Cardiac fibroblast (primary cell): ENCODE results near the gene TAPBPL.

Experiments
- DNase-seq, 2 donors: peaks; one replicate each; pipeline versions ENCODE4 v3.0.0 to v3.0.0-alpha.2; 2010; ENCODE audit warnings: low read depth in 2 of 2
- H3K4me3 ChIP-seq, 2 donors: replicated peaks in 1 of 2; 1 replicate in 1 of 2; 2 replicates in 1 of 2; pipeline ENCODE4 v1.5.1; 2011; ENCODE audit warnings: low read depth in 2 of 2, low read length in 2 of 2, mild to moderate bottlenecking in 2 of 2, moderate library complexity in 1 of 2
- TF ChIP-seq, protein P1 (sequence below): IDR thresholded peaks from one replicate; pipeline ENCODE4 v1.5.1; 2011; ENCODE audit warnings: low read depth, mild to moderate bottlenecking, low read length, inconsistent platforms

Gene TAPBPL

DNA sequence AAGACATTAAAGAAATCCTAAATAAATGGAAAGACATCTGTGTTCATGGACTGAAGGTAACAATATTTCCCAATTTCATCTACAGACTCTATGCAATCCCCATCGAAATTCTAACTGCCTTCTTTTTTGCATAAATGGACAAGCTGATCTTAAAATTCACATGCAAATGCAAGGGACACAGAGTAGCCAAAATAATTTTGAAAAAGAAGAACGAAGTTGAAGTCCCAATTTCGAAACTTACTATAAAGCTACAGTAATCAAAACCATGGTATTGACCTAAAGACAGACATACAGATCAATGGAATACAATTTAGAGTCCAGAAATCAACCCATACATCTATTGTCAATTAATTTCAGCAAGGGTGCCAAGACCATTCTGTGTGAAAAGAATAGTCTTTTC lies 23.5 kb upstream of the TAPBPL start:
- H3K4me3 ChIP-seq, result no peak overlapping the region
- TF ChIP-seq, protein P1, sequence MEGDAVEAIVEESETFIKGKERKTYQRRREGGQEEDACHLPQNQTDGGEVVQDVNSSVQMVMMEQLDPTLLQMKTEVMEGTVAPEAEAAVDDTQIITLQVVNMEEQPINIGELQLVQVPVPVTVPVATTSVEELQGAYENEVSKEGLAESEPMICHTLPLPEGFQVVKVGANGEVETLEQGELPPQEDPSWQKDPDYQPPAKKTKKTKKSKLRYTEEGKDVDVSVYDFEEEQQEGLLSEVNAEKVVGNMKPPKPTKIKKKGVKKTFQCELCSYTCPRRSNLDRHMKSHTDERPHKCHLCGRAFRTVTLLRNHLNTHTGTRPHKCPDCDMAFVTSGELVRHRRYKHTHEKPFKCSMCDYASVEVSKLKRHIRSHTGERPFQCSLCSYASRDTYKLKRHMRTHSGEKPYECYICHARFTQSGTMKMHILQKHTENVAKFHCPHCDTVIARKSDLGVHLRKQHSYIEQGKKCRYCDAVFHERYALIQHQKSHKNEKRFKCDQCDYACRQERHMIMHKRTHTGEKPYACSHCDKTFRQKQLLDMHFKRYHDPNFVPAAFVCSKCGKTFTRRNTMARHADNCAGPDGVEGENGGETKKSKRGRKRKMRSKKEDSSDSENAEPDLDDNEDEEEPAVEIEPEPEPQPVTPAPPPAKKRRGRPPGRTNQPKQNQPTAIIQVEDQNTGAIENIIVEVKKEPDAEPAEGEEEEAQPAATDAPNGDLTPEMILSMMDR, result no peak

DNA sequence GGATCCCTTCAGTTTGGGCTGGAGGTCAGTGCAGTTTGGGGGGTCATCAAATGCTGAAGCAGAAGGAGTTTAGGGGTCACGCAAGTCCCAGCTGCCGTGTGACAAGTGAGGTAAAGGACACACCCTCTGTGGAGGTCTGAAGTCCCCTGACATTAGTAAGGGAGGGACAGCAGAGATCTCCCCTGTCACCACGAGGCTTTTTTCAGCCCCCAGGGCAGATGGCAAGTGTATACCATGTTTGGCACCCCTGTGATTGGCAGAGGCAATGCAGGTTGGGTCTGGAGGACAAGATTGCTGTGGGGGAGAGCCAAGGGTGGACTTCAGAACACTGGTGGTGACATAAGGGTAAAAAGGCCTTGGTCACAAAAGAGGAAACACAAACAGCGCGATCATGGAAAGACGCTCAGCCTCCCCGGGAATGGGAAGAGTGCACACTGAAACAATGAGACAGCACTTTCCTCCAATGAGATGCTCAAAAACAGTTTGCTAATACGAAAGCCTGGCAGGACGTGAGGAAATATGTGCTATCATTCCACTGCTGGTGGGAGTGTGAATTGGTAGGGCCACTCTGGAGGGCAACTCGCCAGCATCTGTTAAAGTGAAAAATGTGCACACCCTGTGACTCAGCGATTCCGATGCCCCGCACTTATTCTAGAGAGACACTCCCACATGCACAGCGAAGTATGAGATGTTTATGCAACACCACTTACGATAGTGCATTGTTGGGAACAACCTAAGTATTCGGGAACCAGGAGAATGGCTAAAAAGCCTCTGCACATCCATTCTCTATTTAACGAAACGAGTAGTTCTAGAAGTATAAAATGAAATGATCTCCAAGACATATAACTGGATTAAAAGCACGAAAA lies 21.5 kb upstream of the TAPBPL start:
- peak overlapping the region; percentile 20 to 25 for H3K4me3 ChIP-seq
- DNase-seq, result peak; percentile 99
- TF ChIP-seq, protein P1, result no peak

More for the DNA sequence above, 23.5 kb upstream of the TAPBPL start:
- DNase-seq, result no peak

DNA sequence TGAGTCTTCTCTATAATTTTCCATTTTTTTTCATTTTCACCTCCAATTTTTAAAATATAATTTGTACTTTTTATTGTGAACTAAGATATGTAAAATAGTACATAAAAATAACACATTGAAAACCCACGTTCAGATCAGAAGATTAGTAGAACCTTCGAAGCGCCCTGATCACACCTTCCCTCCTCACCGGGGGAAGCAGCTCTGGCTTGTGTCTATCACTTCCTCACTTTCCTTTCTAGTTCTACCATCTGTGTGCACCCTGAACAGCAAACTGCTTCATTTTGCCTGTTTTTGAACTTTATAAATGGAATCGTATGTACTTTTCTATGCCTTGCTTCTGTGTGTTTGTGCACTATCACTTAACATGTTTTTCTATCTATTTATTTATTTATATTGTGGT lies 18.9 kb upstream of the TAPBPL start:
- no peak for DNase-seq
- TF ChIP-seq, protein P1, result no peak
- no peak overlapping the region for H3K4me3 ChIP-seq

DNA sequence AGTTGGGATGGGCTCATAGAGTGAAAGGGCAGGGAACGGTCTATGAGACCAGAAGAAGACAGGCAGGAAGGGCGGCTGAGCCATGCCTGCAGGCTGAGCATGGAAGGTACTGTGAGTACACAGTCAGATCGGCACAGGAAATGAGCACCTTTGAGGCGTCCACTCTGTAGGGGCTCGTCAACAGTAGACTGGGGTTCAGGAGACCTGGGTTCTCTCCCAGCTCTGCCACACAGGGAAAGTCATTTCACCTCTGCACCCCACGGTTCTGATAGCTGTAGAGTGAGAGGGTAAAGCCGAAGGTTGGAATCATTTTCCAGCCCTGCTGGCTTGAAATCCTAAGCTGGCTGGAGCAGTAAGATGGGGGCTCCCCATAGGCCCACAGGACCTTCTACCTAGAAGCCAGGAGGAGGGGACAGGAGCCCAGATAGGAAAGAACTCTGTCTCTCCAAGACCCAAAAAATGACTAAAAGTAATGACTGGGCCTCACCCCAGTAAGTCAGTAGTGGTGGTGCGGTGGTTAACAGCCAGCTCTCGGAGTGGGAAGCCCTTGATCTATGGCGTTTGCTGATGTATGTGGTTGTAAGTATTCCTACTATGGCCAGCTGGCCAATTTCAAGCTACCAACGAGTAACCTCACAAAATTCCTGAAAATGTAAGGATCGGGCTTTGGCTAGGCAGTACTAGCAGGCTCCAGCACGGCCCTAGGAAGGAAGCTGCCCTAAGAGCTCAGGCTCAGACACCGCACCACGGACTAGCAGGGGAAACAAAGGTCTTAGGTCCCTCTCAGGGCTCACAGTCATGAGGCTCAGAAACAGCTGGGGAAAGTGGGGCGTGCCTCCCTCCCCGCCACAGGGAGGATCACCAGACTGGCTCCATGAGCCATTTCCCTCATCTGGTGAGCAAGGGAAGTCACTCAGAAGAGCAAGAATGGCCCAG lies 17.4 kb upstream of the TAPBPL start:
- H3K4me3 ChIP-seq, result no peak overlapping the region
- DNase-seq, result no peak

DNA sequence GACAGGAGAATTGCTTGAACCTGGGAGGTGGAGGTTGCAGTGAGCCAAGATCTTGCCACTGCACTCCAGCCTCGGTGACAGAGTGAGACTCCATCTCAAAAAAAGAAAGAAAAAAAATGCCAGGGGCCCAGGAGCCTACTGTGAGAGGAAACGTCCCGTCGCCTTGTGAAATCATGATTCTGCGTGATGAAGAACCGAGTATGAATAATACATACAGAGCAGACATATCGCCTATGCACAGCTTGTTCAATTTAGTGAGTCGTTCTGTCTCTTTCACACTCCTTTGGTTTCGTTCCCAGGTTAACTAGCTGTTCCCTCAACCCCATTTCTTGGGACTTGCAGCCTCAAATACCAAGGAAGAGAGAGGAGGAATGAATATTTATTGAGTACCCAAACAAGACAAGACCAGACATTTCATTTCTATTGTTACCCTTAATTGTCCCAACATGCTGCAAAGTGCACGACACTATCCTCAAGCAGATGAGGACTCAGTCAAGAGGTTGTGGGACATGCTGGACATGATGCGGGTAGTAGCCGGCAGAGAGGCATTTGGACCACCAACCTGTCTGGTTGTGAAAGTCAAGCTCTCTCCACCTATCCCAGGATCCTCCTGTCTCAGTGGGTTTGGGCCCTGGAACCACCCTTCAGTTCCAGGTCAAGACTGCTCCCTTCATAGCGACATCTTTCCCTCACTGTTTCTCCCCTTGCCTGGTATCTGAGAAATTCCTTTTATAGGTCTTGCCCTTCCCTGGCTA lies 15.7 kb upstream of the TAPBPL start:
- H3K4me3 ChIP-seq, result no peak overlapping the region
- DNase-seq, result no peak
- TF ChIP-seq, protein P1, result no peak

More for the DNA sequence above, 17.4 kb upstream of the TAPBPL start:
- TF ChIP-seq, protein P1, result no peak

DNA sequence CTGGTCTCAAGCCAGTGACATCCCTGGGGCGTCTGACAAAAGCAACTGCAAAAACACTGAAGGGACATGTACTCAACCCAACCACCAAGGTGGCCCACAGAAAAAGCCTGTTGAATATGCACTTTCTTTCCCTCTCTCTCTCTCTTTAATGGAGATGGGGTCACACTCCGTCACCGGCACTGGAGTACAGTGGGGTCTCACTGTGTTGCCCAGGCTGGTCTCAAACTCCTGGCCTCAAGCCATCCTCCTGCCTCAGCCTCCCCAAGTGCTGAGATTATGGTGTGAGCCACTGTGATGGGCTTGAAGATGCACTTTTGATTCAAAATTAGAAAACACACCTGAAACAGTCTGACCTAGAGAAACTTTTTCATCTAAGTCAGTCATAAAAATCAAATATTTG lies 14.3 kb upstream of the TAPBPL start:
- TF ChIP-seq, protein P1, result no peak
- no peak for DNase-seq
- H3K4me3 ChIP-seq, result no peak overlapping the region
